NCI-H1092 treated with DMSO at 0.1 percent for 48 hours (cell line): Measurements from ENCODE around the gene SPDYE6.
"Not testable (repeated sequence)": the region's sequence is repeated elsewhere in the genome, so short reads cannot be mapped to it uniquely, and the experiment has no call there.

Source experiments
- DNase-seq: peaks from one replicate; lab custom pipeline; 2025; lab: John Stamatoyannopoulos, UW

Gene SPDYE6

DNA sequence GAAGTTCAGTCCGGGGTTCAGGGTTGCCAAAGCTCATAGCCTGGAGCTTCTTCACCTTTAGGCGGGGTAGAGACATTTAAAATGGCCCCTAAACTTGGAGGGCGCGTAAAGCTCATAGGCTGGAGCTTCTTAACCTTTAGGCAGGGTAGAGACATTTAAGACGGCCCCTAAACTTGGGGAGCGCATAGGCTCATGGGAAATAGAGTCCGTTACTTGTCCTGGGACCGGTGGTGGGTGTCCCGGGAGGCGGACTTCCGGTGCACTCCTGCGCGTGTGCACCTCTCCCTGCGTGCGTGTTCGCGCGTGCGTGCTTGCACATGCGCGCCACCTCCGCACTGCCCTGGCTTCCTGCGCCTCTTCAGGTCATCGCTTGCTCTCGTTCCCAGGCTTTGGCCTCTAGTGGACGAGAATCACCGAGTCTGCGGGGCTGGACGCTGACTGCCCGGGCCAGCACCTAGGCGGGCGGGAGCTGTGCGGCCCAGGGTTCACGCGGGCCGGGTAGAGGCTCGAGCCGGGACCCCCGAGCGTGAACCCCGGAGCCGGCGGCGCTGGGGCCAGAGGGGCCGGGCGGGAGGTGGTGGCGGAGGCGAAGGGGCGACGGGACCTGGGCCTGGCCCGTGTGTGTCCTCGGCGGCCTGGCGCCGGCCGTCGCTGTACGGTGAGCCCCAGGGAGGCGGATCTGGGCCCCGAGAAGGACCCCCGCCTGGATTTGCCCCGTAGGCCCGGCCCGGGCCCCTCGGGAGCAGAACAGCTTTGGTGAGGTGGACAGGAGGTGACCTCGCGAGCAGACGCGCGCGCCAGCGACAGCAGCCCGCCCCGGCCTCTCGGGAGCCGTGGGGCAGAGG lies 7.5 kb upstream of the SPDYE6 start:
- DNase-seq = peak; percentile 98

DNA sequence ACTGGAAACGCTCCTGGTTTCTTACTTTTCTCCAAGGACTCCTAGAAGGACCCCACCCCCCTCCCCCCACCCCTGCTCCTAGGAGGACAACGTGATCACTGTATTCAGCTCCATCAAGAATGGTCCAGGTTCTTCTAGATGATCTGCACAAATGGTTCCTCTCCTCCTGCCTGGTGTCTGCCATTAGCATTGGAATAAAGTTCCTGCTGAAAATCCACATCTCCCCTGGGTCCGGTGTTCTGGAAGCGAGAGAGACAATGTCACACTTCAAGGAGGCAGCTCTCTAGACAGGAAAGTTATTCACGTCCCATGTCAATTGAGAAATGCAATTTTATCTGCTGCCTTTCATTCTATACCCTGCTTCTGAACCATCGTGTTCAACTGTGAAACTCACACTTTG lies 9.3 kb downstream of the SPDYE6 start:
- DNase-seq = not testable (repeated sequence)

DNA sequence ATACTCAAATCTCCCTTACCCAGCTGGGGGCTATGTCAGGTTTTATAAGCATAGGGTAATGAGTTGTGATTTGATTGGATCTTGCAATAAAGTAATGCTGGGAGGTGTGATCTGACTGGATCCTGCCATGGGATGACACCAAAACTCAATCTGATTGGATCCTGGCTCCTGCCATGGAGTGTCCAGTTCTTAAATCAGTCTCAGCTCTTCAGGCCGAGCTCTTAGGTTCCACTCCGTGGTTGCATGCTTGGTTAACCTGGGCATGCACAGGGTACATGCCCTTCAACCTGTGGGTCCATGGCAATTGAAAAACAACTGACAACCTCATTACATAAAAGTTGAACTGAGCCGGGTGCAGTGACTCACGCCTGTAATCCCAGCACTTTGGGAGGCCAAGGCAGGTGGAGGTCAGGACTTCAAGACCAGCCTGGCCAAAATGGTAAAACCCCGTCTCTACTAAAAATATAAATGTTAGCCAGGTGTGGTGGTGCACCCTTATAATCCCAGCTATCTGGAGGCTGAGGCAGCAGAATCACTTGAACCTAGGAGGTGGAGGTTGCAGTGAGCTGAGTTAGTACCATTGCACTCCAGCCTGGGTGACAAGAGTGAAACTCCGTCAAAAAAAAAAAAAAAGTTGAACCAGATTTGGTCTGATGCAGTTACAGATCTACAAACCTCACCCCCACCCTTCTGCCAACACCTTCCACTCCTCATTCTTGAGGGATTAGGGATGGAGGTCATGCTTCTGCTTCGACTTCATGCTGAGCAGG lies 15.5 kb downstream of the SPDYE6 start:
- not testable (repeated sequence) for DNase-seq

DNA sequence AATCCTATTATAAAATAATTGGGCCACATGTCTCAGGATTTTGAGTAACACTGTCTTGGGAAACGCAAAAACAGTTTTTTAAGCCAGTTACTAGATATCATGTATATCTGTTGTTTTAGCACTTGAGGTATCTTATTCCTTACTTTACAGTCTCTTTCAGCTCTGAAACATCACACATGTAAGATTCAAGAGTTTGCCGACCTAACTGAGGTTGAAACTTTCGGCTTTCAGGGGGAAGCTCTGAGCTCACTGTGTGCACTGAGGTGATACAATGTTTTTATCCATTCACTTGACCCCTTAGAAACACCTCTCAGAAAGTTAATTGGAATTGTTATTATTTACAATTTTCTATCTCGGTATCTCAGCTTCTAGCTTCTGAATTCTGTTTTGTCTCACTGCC lies 18.8 kb downstream of the SPDYE6 start:
- DNase-seq = not testable (repeated sequence)

DNA sequence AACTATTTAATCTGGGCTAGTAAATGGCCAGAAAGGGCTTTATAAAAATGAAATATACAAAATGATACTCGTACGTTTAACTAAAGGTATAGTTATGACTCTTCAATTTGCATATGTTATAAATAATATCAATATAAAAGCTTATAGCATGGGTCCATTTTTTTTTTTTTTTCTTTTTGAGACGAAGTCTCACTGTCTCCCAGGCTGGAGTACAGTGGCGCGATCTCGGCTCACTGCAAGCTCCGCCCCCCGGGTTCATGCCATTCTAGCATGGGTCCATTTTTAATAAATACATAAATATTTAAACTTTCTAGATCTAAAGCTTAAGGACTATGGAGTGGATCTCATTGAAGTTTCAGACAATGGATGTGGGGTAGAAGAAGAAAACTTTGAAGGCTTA lies 19.2 kb downstream of the SPDYE6 start:
- not testable (repeated sequence) for DNase-seq

DNA sequence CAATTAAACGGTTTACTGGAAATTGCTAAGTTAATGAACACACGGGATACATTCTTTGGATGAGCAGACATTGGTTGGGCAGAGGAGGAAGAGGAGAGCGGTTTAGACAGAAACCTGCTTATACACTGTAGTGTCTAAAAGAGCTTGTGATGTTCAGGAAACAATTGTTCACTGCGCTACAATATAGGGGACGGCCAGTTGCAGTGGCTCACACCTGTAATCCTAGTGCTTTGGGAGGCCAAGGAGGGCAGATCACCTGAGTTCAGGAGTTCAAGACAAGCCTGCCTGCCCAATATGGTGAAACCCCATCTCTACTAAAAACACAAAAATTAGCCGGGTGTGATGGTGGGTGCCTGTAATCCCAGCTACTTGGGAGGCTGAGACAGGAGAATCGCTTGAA lies 20.7 kb downstream of the SPDYE6 start:
- DNase-seq = not testable (repeated sequence)

DNA sequence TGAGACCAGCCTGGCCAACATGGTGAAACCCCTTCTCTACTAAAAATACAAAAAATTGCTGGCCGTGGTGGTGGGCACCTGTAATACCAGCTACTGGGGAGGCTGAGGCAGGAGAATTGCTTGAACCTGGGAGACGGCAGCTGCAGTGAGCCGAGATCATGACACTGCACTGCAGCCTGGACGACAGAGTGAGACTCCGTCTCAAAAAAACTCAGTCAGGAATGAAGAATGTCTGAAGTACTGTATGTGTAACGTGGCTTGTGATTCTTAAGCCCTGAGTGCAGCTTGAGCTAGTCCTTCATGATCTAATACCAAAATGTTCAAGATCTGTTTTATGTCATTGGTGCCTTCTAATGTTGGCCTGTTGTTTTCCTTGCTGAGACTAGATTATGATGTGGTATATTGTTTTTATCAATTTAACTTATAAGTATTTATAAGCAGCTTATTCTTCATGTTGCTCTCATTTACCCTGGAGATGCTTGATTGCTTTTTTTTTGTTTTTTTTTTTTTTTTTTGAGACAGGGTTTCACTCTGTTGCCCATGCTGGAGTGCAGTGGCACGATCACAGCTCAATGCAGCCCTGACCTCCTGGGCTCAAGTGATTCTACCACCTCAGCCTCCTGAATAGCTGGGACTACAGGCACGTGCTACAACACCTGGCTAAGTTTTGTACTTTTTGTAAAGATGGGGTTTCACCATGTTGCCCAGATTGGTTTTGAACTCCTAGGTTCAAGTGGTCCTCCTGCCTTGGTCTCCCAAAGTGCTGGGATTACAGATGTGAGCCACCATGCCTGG lies 25.4 kb downstream of the SPDYE6 start:
- DNase-seq = not testable (repeated sequence)

DNA sequence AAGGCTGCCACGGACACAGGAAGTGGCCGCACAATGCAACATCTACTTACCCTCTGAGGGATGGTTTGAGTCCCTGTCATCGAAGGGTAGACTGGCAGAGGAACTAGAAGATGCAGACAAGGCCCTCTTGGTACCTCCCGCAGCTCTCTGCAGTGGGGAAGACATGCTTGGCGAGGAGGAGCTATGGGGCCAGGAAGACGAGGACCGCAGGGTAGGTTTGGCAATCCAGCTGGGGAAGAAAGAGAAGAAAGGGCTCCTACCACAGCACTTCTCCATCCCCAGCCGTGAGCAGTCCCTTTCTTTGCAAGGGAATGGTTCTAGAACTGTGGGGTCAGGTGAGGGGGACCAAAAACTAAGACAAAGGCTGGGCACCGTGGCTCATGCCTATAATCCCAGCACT lies 26.9 kb downstream of the SPDYE6 start:
- not testable (repeated sequence) for DNase-seq

DNA sequence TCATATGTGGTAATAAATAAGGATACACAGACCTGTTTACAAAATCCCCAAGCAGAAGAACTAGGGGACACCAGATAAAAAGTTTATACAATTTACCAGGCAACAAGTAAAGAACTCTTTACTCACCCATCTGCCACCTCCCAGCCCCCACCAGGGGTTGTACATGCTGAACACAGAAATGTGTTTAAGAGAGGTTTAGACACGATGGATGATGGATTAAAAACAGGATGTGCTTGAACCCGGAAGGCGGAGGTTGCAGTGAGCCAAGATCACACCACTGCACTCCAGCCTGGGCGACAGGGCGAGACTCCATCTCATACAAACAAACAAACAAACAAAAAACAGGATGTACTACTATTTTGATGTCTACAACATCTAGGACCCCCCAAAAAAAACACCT lies 27.4 kb downstream of the SPDYE6 start:
- not testable (repeated sequence) for DNase-seq

DNA sequence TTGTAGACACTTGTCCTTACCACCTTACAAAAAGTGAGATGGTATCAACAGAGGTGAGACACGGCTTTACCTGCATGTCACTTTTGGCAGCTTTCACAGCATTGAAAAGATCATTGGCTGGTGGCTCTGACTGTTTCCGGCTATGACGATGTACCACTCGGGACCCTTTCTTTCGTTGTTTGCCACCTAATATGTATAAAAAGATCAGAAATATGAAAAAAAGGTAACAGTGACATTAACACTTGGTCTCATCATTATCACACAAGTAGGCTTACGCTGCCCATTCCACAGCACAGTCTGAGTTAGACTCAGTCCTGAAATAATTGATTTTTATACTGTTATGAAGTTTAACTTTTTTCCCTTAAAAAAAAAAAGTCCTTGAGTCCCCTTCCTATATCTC lies 29.1 kb downstream of the SPDYE6 start:
- DNase-seq = not testable (repeated sequence)

DNA sequence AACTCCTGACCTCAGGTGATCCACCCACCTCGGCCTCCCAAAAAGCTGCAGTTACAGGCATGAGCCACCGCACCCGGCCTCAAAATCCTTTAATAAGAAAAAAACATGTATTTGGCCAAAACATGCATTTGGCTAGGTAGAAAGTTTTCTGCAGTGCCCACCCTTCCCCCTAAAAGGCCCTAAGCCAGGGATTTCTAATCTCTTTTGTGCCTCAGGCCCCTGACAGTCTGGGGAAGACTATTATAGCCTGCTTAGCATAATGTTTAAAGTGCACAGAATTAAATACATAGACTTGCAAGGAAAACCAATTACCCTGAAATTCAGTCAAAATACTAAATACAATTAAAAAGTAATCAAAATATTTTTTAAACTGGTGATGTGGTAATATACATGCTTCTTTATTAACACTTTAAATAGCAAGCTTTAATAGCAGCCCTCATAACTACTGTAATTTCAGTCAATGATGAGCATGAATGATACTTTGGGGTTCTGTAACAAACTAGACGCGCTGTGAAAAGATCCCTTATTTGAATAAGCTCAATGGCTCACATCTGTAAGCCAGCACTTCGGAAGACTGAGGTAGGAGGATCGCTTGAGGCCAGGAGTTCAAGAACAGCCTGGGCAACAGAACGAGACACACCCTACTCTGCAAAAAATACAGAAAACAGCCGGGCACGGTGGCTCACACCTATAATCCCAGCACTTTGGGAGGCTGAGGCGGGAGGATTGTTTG lies 29.9 kb downstream of the SPDYE6 start:
- no peak for DNase-seq

DNA sequence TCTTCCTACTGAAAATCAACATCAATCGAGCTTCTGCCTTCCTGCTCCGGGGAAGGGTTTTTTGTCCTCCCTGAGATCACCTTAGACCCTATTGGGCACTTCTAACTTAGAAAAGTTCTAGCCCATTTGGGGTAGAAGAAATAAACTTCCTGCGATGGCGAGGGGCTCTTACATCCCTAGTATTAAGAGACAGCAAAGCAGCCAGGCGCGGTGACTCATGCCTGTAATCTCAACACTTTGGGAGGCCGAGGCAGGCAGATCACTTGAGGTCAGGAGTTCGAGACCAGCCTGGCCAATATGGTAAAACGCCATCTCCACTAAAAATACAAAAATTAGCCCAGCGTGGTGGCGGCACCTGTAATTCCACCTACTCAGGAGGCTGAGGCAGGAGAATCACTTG lies 31.1 kb downstream of the SPDYE6 start:
- DNase-seq = not testable (repeated sequence)

DNA sequence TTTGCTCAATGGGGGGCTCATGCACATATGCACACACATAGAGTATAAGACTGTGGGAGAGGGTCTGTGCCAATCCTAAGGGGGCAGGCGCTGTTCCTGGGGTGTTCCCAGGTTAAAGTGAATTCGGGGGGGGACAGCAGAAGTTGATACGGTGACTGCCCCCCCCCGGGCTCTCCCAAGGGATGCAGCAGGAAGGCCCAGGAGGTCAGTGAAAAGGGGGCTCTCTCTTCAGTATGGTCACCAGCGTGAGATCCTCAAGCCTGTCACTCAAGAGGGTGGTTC lies 32.4 kb downstream of the SPDYE6 start:
- DNase-seq = no peak

DNA sequence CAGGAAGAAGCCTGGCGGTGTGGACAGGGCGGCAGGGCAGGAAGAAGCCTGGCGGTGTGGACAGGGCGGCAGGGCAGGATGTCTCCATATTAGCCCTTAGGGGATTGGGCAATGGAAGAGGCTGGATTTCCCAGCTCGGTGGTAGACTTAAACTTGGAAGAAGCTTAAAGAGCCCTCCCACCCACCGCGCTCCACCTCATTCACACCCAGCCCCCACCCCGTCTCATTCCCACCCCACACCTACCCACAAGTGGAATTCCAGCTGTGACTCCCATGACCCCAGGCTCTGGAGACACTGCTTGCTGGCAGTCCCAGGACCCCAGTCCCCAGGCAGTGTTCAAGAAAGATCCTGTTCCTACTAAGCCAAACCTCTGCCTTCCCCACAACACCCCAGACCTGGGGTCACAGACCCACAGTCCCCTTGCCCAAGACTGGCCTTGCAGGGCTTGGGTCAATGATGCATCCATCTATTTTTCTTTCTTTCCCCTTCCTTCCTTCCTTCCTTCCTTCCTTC lies 34.0 kb downstream of the SPDYE6 start:
- DNase-seq = no peak

DNA sequence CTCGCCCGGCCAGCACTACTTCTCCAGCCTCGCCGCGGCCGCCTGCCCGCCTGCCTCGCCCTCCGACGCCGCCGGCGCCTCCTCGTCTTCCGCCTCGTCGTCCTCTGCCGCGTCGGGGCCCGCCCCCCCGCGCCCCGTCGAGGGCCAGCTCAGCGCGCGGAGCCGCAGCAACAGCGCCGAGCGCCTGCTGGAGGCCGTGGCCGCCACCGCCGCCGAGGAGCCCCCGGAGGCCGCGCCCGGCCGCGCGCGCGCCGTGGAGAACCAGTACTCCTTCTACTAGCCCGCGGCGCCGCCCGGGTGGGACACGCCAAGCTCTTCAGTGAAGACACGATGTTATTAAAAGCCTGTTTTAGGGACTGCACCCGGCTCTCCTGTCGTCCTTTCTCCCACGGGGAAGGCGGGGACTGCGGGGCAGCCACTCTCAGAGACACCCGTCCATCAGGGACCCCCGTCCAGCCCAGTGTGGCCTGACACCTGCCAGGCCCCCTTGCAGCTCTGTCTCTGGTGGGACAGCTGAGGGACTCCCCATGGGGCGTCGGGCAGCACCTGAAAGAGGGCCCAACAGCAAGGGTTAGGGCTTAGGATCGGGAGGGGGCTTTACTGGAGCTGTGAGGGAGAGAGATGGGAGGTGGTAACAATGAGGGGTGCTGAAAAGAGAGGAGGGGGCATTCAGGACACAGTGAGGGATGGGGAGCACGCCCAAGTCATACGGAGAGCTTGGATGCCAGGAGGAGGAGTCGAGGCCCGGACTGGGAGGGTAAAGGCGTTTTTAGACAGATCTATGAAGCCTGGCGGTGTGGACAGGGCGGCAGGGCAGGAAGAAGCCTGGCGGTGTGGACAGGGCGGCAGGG lies 34.7 kb downstream of the SPDYE6 start:
- no peak for DNase-seq

DNA sequence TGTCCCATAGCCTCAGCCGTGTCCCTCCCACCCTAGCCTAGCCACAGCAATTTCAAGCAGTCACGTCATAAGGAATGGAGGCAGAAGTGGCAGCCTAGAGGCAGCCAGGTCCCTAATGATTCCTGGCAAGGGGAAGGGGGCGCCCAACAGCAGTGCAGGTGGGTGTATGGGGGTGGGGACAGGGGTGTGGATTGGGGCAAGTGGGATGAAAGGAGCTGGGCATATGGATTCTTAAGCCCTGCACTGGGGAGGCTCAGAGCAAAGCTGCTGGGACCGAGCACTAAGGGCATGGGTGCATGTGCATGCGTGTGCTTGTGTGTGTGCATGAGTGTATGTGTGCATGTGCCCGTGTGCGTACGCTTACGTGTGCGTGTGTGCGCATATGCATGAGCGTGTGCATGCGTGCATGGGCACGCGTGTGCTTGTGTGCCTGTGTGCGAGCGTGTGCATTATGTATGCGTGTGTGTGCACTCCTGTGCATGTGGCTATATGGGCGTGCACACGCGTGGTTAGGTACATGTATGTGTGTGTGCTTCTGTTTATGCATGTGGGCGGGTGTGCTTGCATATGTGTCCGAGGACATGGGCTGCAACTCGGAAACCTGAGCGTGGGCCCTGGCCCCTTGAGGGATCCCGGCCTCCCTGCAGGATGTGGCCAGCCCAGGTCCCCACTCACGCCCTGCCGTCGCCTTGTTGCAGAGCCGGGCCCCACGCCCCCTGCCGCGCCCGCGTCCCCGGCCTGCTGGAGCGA lies 35.5 kb downstream of the SPDYE6 start:
- no peak for DNase-seq

DNA sequence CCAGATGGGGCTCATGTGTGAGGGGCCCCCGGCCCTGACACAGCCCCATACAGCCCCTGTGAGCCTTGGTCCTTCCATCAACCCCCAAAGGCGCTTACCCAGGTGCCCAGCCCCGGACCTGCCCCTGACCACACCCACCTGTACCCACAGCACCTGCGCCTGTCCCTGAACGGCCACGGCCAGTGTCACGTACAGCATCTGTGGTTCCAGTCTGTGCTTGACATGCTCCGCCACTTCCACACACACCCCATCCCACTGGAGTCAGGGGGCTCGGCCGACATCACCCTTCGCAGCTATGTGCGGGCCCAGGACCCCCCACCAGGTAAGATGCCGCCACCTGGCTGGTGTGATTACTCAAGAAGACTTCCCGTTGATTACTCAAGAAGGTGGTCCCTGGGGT lies 36.1 kb downstream of the SPDYE6 start:
- DNase-seq = no peak

DNA sequence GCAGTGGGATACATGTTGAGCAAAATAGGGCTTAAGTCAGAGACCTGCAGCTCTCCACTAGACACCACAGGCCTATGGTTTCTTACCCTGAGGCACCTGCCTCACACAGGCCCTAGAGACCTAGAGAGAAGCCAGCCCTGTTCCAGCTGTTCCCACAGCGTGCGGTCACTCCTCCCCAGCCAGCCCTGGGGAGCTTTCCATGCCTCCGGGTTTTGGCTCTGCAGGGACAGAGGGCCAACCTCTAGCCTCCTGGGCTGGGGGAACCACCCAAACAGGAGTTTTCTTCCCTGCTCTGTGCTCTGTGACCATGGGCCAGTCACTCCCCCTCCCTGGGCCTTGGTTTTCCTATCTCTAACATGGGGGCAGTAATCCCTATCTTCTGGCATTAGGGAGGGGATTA lies 36.6 kb downstream of the SPDYE6 start:
- no peak for DNase-seq

DNA sequence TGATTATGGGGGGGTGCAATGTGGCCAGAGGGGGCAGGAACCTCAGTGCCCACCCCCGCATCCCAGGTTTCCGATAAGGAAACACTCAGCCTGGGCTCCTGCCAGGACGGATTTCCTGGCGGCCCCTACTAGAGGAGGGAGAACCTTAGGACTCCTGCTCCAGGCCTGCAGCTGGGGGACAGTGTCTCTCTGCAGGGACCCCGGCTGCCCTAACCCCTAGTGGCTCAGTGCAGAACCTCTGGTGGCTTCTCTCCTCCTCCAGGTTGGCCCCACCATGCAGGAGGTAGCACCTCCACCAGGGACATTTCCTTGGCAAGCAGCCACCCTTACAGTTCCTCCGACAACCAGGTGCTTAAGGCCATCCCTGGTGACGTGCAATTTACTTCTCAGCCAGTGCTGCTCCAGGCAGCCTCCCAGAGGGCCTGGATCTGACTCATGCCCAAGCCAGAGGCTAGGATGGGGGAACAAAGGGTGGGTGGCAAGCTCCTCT lies 37.7 kb downstream of the SPDYE6 start:
- DNase-seq = no peak
